ENCODE results near the gene MAPK8IP3. TPM values are rescaled to one million over a fixed set of nuclear protein-coding genes. Genes with fewer than 3 reads are reported as not detected.

Gene MAPK8IP3
- total and polyA plus RNA-seq, 2 donors (not counting 1 experiment from before 2014, with no cell fraction given), result 249 to 340 TPM

GRCh38 chr16:1808691-1809090 is 102.7 kb downstream of the MAPK8IP3 start:
- intact Hi-C loops (cut with micrococcal nuclease), result no loop called here
- peaks cover 9% of the 10 kb centered on the region for H4K20me1 ChIP-seq (ENCODE audit: control insufficient read depth, insufficient read depth, low read length, poor library complexity, severe bottlenecking)
- ChIA-PET CTCF (no interaction called here), POLR2A (no interaction called here)
- no peak for TF ChIP-seq EZH2 (IDR thresholded peaks at IDR 0.05; ENCODE audit: borderline replicate concordance, insufficient read depth, low read depth, low read length, poor library complexity, severe bottlenecking)
- TF ChIP-seq CTCF (IDR thresholded peaks at IDR 0.05), result no peak
- peaks cover 1 to 31% of the 10 kb centered on the region in 2 experiments for H3K36me3 ChIP-seq (replicated peaks in 1 of 2; ENCODE audit: control extremely low read depth in 1 of 2, control insufficient read depth in 1 of 2, extremely low read depth in 1 of 2, insufficient read depth in 2 of 2, low read length in 1 of 2)
- WGBS (ENCODE audit: insufficient coverage), result 89% methylated on average over 17 of the region's 18 CpGs
- no peak overlapping the region for H3K27ac Mint-ChIP-seq
- H3K4me1 ChIP-seq (ENCODE audit: control insufficient read depth in 2 of 2, insufficient read depth in 2 of 2, low read length in 2 of 2), result no peaks in the 10 kb centered on the region
- H3K9ac ChIP-seq (ENCODE audit: low read length), result no peak overlapping the region
- H3K9me3 Mint-ChIP-seq (ENCODE audit: insufficient read depth), result no peaks in the 10 kb centered on the region
- no peaks in the 10 kb centered on the region for H3K27me3 ChIP-seq (replicated peaks in 1 of 4; ENCODE audit: control extremely low read depth in 1 of 4, control insufficient read depth in 3 of 4, insufficient read depth in 4 of 4, low read length in 3 of 4)
- peaks cover 0 to 12% (median 0%) of the 10 kb centered on the region in 3 donors for H3K9me3 ChIP-seq (ENCODE audit: control extremely low read depth in 1 of 3, control insufficient read depth in 2 of 3, insufficient read depth in 1 of 3, low read length in 2 of 3)
- DNase-seq (no peak), ATAC-seq (ENCODE audit: low read depth) (no peak)
- H3K79me2 ChIP-seq (ENCODE audit: control insufficient read depth, insufficient read depth, low read length), result no peaks in the 10 kb centered on the region
- H3K4me2 ChIP-seq (replicated peaks; ENCODE audit: low read depth, low read length, poor library complexity, severe bottlenecking), result no peak overlapping the region
- H3K4me3 ChIP-seq (ENCODE audit: control extremely low read depth in 1 of 5, extremely low read depth in 1 of 5, insufficient read depth in 1 of 5, low read depth in 2 of 5, low read length in 4 of 5), result no peak overlapping the region
- H3K27ac ChIP-seq (ENCODE audit: low read length in 2 of 2), result no peak overlapping the region
- H3K4me1 Mint-ChIP-seq, result no peaks in the 10 kb centered on the region
- no peak overlapping the region for H2AFZ ChIP-seq (ENCODE audit: insufficient read depth, low read depth, low read length, poor library complexity, severe bottlenecking)
- H3K27me3 Mint-ChIP-seq, result no peaks in the 10 kb centered on the region
- no peak overlapping the region for H3K4me3 Mint-ChIP-seq

GRCh38 chr16:1809281-1809801 is 103.3 kb downstream of the MAPK8IP3 start:
- no peak for TF ChIP-seq EZH2 (IDR thresholded peaks at IDR 0.05; ENCODE audit: borderline replicate concordance, insufficient read depth, low read depth, low read length, poor library complexity, severe bottlenecking)
- no peak for TF ChIP-seq CTCF (IDR thresholded peaks at IDR 0.05)
- H3K4me3 Mint-ChIP-seq, result no peak overlapping the region
- Histone ChIP-seq H2AFZ (ENCODE audit: insufficient read depth, low read depth, low read length, poor library complexity, severe bottlenecking) (no peak overlapping the region), H3K36me3 (replicated peaks in 1 of 2; ENCODE audit: control extremely low read depth in 1 of 2, control insufficient read depth in 1 of 2, extremely low read depth in 1 of 2, insufficient read depth in 2 of 2, low read length in 1 of 2) (peaks cover 1 to 34% of the 10 kb centered on the region in 2 experiments), H3K9me3 (ENCODE audit: control extremely low read depth in 1 of 3, control insufficient read depth in 2 of 3, insufficient read depth in 1 of 3, low read length in 2 of 3) (peaks cover 0 to 12% (median 0%) of the 10 kb centered on the region in 3 donors), H3K4me2 (replicated peaks; ENCODE audit: low read depth, low read length, poor library complexity, severe bottlenecking) (no peak overlapping the region), H4K20me1 (ENCODE audit: control insufficient read depth, insufficient read depth, low read length, poor library complexity, severe bottlenecking) (peaks cover 9% of the 10 kb centered on the region), H3K27ac (ENCODE audit: low read length in 2 of 2) (no peak overlapping the region), H3K27me3 (replicated peaks in 1 of 4; ENCODE audit: control extremely low read depth in 1 of 4, control insufficient read depth in 3 of 4, insufficient read depth in 4 of 4, low read length in 3 of 4) (no peaks in the 10 kb centered on the region), H3K9ac (ENCODE audit: low read length) (no peak overlapping the region), H3K4me3 (ENCODE audit: control extremely low read depth in 1 of 5, extremely low read depth in 1 of 5, insufficient read depth in 1 of 5, low read depth in 2 of 5, low read length in 4 of 5) (no peak overlapping the region), H3K4me1 (ENCODE audit: control insufficient read depth in 2 of 2, insufficient read depth in 2 of 2, low read length in 2 of 2) (no peaks in the 10 kb centered on the region), H3K79me2 (ENCODE audit: control insufficient read depth, insufficient read depth, low read length) (no peaks in the 10 kb centered on the region)
- DNase-seq (no peak), ATAC-seq (ENCODE audit: low read depth) (no peak)
- ChIA-PET CTCF (no interaction called here), POLR2A (no interaction called here)
- 88% methylated on average over 23 of the region's 28 CpGs for WGBS (ENCODE audit: insufficient coverage)
- H3K27ac Mint-ChIP-seq, result no peak overlapping the region
- no peaks in the 10 kb centered on the region for H3K4me1 Mint-ChIP-seq
- H3K27me3 Mint-ChIP-seq, result no peaks in the 10 kb centered on the region
- H3K9me3 Mint-ChIP-seq (ENCODE audit: insufficient read depth), result no peaks in the 10 kb centered on the region
- intact Hi-C loops (cut with micrococcal nuclease), result no loop called here
